GM19324 (cell line): ENCODE measurements around the gene EFS.

Experiments used
- ATAC-seq: cut with Tn5 transposase; IDR thresholded peaks from one replicate; pipeline ENCODE4 v1.9.1; 2021; ENCODE audit warnings: mild to moderate bottlenecking, moderate library complexity; ENCODE audit not compliant: unreplicated experiment, low FRiP score

Gene EFS

DNA sequence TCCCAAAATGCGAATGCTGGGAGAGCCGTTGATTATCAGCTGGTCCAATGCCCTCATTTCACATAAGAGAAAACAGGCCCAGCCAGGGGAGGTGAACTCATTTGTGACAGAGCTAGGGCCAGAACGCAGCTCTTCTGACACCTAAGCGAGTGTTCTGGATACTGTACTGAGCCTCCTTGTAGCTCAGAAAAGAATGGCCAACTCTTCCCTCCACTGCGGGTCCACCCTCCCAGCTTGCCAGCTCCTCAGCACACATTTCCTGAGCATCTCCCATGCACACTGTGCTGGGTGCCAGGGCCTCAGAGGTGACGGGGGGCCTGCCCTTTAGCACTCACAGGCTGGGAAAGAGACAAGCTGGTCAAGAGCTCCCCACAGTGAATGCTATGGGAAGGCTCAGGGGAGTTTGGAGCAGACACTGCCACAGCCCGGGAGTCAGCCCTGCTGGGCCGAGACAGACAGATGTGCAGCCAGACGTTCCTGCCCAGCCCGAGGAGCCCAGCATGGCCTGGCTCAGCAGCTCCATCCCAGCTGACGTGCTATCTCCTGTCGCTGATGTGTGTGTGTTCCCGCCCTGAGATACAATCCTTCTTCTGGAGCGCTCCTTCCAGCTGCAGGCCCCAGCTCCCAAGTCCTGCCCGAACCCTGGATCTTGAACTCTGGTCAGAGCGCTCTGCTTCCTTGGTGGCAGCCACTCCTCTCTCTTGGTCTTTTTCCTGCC, 15.4 kb upstream of the EFS start:
- no peak for ATAC-seq

DNA sequence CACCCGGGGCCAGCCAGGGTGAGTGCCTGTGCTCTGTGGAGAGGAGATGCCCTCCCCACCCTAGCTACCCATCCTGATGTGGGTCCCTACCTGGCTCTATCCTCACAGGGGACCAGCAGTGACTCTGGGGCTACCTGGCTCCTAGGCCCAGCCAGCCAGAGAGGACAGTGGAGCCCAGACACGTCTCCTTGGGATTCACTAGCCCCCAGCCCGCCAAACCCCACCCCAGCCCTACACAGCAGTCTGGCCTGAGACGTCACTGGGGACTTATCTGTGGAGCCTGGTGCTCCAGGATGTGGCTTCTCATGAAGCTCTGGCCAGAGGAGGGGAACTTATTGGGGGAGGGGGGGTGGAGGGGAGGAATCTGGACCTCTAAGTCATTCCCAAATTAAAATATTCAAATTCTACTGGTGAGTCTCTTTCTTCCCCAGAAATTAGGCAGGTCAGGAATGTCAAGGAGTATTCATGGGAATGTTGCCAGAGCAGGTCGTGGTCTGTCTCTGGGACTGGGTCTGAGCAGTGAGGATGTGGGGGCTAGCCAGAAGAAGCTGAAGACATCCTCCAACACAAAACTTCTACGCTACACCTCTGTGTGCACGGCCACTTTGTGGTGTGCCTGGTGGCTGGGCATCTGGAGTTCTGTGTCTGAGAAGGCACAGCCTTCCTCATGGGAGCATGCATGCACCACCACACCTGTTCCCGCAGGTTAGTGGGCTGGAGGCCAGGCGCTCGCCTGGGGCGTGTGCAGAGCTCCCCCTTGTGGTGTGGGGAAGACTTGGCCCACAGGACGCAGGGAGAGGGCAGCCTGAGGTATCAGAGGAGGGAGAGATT, 14.6 kb upstream of the EFS start:
- ATAC-seq = no peak

DNA sequence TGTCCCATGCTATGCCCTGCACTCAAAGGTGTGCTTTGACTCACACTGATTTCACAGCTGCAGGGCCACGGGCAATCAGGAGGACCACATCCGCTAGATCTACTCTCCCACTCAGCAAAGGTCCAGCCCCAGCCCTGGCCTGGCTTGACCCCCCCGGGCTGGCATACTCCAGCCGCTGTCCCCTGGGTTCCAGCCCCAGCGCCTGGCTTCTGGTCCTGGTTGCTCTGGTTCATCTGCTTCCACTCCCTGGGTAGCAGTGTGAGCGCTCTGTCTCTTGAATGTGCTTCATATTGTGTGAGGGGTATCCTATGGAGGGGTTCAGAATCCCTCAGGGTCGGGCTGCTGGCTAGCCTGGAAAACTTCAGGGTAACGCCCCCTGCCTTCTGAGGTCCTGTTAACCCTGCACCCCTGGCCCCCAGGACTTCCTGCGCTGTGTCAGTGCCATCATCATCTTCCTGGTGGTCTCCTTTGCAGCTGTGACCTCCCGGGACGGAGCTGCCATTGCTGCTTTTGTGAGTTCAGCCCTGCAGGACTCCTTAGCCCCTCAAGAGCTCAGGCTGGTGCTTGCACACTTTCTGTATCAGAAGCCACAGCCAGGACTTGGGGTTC, 13.7 kb upstream of the EFS start:
- ATAC-seq = no peak

DNA sequence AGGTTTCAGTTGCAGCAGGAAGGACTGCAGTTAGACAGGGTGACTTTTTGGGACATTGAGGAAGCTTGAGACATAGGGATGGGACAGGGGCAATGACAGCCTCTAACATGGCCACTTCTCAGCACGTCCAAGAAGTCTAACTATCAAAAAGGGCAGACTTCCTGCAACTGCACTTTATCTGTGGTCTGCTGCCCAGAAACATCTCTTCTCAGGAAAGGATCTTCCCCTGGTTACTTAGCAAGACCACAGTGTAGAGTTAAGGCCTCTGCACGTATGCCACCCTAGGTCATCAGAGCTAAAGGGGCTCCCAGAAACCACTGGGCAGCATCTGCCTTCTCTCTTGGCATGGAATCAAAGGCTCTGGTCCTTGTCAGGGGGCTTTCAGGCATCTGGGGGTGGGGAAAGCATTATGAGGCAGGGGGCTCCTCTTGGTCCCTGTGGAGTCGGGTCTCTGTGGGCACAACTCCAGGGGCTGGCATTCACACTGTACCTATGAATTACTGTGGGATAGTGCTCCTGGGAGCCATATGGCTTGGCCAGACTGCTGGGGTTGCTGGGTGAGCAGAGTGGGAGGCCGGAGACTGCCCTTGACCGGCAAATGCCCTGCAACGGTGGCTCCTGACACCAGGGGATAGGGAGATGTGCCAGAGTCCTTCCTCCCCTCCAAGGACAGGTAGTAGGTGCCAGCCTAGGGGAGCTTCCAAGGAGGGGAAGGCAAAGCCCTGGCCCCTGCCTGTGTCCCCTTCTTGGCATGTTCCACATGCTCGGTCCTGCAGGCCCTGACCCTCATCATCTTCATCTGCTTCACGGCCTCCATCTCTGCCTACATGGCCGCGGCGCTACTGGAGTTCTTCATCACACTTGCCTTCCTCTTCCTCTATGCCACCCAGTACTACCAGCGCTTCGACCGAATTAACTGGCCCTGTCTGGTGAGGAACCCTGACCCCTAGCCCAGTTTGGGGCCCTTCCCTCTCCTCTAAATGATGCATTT, 12.9 kb upstream of the EFS start:
- no peak for ATAC-seq

DNA sequence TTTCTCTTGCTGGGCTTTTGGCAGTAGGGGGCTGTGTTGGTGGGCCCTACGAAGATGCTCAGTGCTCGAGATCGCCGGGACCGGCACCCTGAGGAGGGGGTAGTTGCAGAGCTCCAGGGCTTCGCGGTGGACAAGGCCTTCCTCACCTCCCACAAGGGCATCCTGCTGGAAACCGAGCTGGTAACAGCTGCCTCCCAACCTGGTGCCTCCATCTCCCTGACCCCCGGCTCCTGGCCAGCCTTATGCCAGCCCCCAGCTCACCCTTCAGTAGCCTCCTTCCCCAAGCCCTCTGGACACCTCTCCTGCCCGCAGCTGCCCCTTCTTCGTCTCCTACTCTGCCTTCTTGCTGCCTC, 12.2 kb upstream of the EFS start:
- no peak for ATAC-seq

DNA sequence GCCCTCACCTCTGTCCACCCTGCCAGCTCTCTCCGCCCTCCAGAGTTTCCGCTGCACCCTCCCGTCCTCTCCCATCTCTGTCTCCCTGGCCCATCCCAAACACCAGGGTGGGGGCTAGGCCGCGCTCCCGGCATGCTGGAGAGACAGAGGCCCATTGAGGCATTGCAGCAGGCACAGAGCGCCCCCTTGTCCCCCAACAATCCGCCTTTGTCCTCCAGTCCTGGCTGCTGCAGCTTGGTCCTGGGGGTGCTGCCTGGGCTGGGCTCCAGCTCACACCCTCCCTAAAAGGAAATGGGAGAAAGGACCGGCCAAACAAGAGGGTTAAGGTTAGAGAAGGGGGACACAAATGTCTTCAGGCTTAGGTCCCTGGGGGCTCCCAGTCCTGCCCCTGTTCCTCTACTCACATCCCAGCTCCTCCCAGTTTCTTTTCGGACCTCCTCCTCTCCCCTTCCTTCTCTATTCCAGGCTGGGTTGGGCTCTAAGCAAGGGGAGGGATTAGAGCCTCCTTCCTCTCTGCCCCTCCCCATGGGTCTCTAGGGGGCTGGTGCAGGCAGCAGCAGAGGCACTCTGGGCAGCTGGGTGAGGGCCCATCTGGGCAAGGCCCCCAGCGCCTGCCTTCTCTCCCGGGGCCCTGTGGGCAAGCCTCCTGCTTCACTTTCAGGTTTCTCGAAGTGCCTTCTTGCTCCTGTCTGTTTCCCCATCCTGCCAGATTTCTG, 11.7 kb upstream of the EFS start, which contains the start of gene CMTM5:
CMTM5 (plus strand) TSS at position 565 of the 716 bp plus-strand sequence. CDS start 206 bp downstream, outside the sequence.
- no peak for ATAC-seq

DNA sequence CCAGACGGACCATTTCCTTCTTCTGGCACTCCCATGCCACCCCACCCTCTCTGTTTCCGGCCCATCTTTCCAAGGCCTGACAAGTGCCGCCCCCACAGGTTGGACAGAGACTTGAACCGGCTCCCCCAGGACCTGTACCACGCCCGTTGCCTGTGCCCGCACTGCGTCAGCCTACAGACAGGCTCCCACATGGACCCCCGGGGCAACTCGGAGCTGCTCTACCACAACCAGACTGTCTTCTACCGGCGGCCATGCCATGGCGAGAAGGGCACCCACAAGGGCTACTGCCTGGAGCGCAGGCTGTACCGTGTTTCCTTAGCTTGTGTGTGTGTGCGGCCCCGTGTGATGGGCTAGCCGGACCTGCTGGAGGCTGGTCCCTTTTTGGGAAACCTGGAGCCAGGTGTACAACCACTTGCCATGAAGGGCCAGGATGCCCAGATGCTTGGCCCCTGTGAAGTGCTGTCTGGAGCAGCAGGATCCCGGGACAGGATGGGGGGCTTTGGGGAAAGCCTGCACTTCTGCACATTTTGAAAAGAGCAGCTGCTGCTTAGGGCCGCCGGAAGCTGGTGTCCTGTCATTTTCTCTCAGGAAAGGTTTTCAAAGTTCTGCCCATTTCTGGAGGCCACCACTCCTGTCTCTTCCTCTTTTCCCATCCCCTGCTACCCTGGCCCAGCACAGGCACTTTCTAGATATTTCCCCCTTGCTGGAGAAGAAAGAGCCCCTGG, 10.7 kb upstream of the EFS start:
- ATAC-seq = no peak

DNA sequence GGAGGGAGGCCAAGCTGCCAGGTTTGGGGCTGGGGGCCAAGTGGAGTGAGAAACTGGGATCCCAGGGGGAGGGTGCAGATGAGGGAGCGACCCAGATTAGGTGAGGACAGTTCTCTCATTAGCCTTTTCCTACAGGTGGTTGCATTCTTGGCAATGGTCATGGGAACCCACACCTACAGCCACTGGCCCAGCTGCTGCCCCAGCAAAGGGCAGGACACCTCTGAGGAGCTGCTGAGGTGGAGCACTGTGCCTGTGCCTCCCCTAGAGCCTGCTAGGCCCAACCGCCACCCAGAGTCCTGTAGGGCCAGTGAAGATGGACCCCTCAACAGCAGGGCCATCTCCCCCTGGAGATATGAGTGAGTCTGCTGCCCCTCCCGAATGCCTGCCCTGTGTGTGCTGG, 8.1 kb upstream of the EFS start:
- no peak for ATAC-seq

DNA sequence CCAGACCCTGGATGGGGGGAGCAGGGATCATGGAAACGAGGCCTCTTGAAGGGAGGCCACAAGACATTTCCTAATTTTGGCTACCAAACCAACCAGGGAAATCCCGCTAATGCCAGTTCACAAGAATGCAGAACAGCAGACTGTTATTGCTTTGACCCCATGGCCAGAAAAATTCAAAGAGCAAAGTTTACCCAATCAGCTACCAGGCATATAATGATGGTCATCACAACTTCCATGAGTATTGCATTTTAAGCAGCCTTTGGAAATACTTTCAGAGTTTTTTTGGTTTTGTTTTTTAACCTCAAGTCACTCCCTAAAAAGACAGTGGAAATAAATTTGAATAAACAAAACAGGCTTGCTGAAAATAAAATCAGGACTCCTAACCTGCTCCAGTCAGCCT, 7.5 kb upstream of the EFS start, which contains the start of gene IL25:
IL25 (plus strand) TSS at position 301 of the 400 bp plus-strand sequence.
- ATAC-seq = no peak

DNA sequence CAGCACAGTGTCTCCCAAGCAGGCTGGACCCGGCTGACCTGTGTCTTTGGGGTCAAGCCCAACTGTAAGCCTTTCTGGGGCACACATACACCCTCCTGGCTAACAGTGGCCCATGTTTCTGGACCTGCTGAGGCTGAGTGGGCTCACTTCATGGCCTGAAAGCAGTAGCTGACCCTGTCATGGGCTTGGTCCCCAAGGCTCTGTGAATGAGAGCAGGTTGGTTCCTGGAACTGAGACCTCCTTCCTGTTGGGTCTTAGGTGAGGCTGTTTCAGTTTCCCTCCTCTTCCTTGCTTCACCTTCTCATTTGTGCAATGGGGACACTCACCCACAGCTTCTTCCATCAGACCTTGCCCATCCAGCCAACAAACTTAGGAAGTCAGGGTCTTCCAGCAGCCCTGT, 6.9 kb upstream of the EFS start:
- no peak for ATAC-seq

DNA sequence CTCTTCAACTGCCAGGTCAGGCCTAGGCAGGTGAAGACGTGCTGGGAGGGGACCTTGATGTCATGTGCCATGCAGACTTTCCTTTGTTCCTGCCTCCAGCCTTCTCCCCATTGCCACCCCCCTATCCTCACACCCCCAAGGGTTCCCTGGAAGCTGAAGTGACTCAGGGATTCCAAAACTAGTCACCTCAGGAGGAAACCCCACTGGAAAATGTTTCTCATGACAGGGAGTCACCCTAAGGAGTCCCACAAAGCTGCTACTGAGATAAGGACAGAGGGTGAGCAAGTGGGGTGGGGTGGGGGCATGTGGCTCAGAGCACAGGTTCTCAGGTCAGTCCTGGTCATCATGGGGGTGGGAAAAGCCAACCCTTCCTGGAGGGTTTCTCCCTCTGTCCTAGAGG, 5.2 kb upstream of the EFS start:
- ATAC-seq = no peak

DNA sequence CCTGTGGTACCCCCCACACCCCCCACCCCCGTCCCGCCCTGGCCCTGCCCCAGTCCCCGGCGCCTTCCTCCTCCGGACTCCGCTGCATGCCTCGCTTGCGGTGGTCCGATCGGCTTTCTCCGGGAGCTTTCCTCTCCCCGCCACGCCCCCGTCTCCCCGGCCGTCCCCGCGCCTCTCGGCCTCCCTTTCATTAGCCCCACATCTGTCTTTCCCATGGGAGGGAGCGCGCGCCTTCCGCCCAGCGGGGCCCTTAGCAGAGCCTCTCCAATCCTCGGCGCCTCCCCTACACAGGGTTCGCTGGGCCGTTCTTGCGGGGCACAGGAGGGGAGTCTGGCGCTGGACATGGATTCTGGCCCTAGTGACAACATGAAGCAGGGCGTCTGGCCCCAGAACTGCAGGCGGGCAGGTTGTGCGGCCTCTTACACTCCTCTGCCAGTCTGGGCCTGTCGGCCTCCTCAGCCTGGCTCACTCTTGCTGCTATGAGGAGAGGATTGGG, 1.5 kb upstream of the EFS start:
- ATAC-seq = no peak

DNA sequence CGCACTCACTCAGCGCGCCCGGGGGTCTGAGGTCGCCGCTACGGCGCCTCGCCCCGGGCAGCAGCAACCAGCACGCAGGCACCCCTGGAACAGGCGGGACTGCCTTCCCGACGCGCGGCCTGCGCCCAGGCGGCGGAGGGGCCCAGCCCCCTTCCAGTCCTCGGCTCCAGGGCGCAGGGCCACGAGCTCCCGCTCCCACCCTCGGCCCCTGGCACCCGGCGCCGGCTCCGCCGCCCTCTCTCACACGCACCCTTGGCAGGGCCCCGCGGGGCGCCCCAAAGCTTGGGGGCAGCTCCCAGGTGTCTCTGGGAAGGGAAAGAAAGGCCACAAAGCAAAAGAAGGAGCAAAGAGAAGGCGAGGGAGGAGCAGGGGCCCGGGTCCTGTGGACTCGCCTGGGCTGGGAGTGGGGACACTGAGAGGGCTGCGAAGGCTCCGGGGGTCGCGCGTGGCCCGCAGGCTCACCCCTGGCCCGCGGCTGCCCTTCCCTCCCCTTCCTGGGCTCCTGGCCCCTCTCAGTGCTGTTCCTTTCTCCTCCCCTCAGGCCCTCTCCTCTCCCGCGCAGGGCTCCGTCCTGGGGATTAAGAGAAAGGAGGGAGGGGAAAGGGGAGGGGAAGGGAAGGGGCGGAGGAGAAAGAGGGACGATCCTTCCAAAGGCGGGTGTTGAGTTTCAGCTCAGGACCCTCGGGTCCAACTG, 907 bp upstream of the EFS start:
- ATAC-seq = no peak

DNA sequence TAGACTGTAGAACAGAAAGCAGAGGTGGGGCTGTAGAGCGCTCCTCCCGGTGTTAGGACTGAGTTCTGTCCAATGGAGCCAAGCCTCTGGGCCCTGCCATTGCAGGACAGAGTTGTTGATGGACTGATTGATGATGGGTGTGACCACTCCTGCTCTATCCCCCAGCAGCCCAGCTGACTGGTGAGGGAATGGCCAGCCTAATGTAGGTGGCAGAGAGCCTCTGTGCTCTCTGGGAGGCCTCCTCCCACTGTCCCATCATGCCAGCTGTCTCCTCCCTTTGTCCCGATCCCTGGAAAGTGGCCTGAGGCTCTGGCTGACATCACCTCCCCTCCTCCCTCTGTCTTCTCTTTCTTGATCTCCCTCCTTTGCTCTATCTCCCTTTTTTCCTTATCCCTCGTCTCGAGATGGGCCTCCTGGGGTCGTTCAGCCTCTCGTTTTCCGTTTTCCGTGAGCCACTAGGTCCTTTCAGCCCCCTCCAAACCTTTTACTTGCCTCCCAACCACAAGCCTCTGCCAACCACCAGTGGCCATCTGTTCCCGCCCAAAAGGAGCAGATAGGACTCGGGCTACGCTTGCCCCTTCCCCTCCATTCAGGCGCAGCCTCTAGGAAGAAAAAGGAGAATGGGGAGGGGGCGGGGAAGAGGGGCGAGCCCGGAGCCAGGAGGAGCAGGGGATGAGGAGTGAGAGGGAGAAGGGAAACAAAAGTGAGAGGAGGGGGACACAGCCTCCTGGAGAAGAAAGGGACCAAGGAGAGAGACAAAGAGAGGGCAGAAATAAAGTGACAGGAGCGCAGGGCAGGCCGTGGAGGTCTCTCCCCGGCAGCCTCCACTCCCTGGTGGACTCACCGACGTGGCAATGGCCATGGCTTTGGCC, 572 bp downstream of the EFS start:
- ATAC-seq = no peak

DNA sequence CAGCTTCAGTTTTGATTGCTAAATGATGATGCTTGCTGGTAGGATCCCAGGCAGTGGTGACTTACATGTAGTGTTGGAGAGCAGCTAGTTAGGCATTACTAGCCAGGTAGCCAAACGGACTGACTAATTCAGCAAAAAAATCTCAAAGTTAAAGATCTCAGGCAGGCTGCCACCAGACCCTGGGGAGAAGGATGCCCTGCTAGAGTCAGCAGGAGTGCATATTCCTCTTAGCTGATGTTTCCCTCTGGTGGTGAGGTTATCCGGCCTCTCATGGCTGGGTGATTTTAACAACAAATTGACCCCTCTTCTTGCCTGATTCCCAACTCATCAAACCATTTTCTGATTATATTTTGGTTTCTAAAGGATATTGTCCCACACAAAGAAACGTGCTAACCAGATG, 2.8 kb downstream of the EFS start:
- no peak for ATAC-seq

DNA sequence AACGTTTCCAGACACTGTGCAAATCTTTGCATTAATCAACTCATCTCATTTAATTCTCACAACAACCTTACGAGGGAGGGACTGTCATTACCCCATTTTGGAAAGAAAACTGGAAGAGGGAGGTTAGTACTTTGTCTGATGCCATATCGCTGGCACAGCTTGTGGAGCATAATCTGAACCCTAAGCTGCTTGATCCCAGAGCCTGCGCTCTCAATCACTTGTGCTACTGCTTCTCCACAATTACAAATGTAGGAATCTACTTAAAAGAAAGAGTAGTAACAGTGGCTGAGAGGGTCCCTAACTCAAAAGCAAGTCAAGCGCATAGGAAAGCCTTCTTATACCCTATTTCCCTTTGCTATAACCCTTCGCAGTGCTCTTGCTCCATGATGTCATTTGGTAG, 3.2 kb downstream of the EFS start:
- no peak for ATAC-seq

DNA sequence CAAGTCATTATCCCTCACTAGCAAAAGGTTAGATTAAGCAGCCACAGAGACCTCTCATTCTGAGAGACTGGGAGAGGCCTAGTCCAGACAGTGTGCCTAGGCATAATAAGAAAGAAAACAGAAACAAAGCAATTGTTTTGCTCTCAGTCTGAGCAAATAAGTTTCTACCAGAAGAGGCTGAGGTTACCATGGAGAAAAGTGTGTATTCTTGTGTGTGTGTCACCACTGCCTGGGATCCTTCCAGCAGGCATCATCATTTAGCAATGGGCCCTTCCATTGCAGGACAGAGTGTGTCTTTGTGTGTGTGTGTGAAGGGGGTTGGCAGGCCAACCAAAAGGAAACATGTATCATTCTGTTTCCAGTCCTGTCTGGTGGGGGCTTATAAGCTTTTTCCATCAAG, 3.7 kb downstream of the EFS start:
- ATAC-seq = no peak
